Heart right ventricle (tissue), 16 donors: ENCODE results near the gene MFSD12. TPM values are rescaled to one million over a fixed set of nuclear protein-coding genes. Genes with fewer than 3 reads are reported as not detected.

Source experiments
- ATAC-seq, 8 donors: fragments of 200-7000 bp; cut with Tn5 transposase; one replicate each; pipeline ENCODE4 v1.9.1; 2020; ENCODE audit warnings: mild to moderate bottlenecking in 8 of 8, moderate library complexity in 8 of 8, moderate number of reproducible peaks in 1 of 8
- DNase-seq, 2 donors: peaks; one replicate each; pipeline ENCODE4 v3.0.0-alpha.2; 2020
- H3K27ac ChIP-seq, 10 donors: fragments of 200-600 bp; sonication (generic) in 2 of 10; one replicate each; pipeline versions ENCODE4 v1.5.0 to v1.8.0; 2020 to 2022; ENCODE audit warnings: mild to moderate bottlenecking in 3 of 10
- H3K27me3 ChIP-seq, 7 donors: fragments of 200-600 bp; one replicate each; pipeline ENCODE4 v1.8.0; 2021 to 2022; ENCODE audit warnings: mild to moderate bottlenecking in 2 of 7
- H3K36me3 ChIP-seq, 9 donors: fragments of 200-600 bp; sonication (generic) in 1 of 9; one replicate each; pipeline versions ENCODE4 v1.5.0 to v1.8.0; 2020 to 2022; ENCODE audit warnings: mild to moderate bottlenecking in 2 of 9
- H3K4me1 ChIP-seq, 9 donors: fragments of 200-600 bp; sonication (generic) in 1 of 9; one replicate each; pipeline versions ENCODE4 v1.5.0 to v1.8.0; 2020 to 2022; ENCODE audit warnings: mild to moderate bottlenecking in 4 of 9
- H3K4me3 ChIP-seq, 10 donors: fragments of 200-600 bp; sonication (generic) in 2 of 10; one replicate each; pipeline versions ENCODE4 v1.5.0 to v1.8.0; 2020 to 2022; ENCODE audit warnings: mild to moderate bottlenecking in 7 of 10, moderate library complexity in 2 of 10
- H3K9me3 ChIP-seq, 11 donors: fragments of 200-600 bp in 10 of 11; sonication (generic) in 2 of 11; one replicate each; pipeline versions ENCODE4 v1.5.0 to v1.8.0; 2013 to 2022; ENCODE audit warnings: mild to moderate bottlenecking in 2 of 11, control low read depth in 1 of 11, moderate library complexity in 1 of 11
- WGBS, 2 donors: extraction: QIAGEN DNeasy Blood & Tissue Kit; methylation state at CpG; one replicate each; pipeline ENCODE4 v1.1.7; 2013; ENCODE audit warnings: inconsistent platforms in 1 of 2; 5-methylcytosine and 5-hydroxymethylcytosine counted together
- intact Hi-C, 10 donors: fragments of 100-400 bp; cut with DNase I; formaldehyde crosslinking; loops; one replicate each; pipeline versions ENCODE4 v1.11.1 to v1.14.2; 2022
- polyA plus RNA-seq, 2 donors: library from polyadenylated mRNA; stranded (reverse); fragments of 200-250 nt; gene quantifications; one replicate each; pipeline ENCODE4 v1.2.3, GENCODE V29; 2013
- total RNA-seq, 10 donors: library from RNA; stranded (reverse); fragmentation: NEBNext Ultra II Directional in 3 of 10; extraction: Animal tissue kit (Norgen Biotek cat#: 25700) in 3 of 10; gene quantifications; one replicate each; pipeline versions ENCODE4 v1.2.1 to v1.2.4, GENCODE V29; 2021 to 2023
- TF ChIP-seq, protein P1 (sequence below), 9 donors: fragments of 200-600 bp; sonication (generic) in 2 of 9; IDR thresholded peaks; one replicate each; pipeline versions ENCODE4 v1.5.0 to v1.8.0; 2021 to 2022; ENCODE audit warnings: antibody characterized with exemption in 9 of 9, mild to moderate bottlenecking in 5 of 9, moderate library complexity in 1 of 9
- donor health status: Arrhythmogenic right ventricular cardiomyopathy.
- donor health status: ischemic (EF 13 %, LVEDD 7.1; RV severe dilation, severe dysfunction).
- donor health status: healthy with polysubstance abuse.
- donor health status: DM: no; HTN: yes; CAD: no.
- donor health status: DM: no; HTN: no; CAD: no.
- donor health status: ischemic (EF 25% LVEDD 6.9; RV normal size, moderate dysfunction).
- donor health status: ischemic (EF 25% LVEDD 5.7; RV mildly dilated, moderate dysfunction).
- donor health status: healthy.
- donor health status: DM: yes; HTN: yes; CAD: no.
- donor health status: Ischemic cardiomyopathy.
- donor health status: ischemic (EF 35%, LVEDD 5.7; RV mildly dilated, moderate dysfunction).
- donor health status: nonischemic (EF 11% LVEDD 7.7; RV severe dilation, severe dysfunction).
- donor health status: DM: yes; HTN: yes; CAD: no.
- donor health status: PGD.
- donor health status: ischemic (EF 29% LVEDD 5.4; RV normal size, mild dysfunction).
- donor health status: nonischemic (EF 23%, LVEDD 6.1; RV moderate dilation, normal function).

MFSD12 gene
- total and polyA plus RNA-seq, 12 donors: 11.6 to 43.2 (median 22.1) TPM

DNA sequence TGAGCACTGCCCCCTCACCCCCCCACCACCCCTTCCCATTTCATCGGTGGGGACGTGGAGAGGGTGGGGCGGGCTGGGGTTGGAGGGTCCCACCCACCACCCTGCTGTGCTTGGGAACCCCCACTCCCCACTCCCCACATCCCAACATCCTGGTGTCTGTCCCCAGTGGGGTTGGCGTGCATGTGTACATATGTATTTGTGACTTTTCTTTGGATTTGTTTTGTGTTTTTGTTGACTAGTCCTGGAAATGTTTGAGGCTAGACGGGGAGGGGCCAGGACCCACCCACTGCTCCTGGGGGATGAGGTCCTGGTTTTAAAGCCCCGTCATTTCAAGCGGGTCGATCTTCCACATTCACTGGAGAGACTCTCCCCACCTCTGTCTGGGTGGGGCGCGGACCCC is 21.4 kb downstream of the MFSD12 start:
- Histone ChIP-seq H3K4me3 (no peak overlapping the region), H3K9me3 (peaks cover 0 to 4% (median 0%) of the 10 kb centered on the region in 11 donors), H3K4me1 (peaks cover 0 to 13% (median 0%) of the 10 kb centered on the region in 9 donors), H3K27me3 (no peaks in the 10 kb centered on the region), H3K27ac (no peak overlapping the region), H3K36me3 (peaks cover 0 to 75% (median 44%) of the 10 kb centered on the region in 9 donors)
- DNase-seq (no peak), ATAC-seq (peak in 1 of 8 donors; percentile 3)
- TF ChIP-seq, protein P1, sequence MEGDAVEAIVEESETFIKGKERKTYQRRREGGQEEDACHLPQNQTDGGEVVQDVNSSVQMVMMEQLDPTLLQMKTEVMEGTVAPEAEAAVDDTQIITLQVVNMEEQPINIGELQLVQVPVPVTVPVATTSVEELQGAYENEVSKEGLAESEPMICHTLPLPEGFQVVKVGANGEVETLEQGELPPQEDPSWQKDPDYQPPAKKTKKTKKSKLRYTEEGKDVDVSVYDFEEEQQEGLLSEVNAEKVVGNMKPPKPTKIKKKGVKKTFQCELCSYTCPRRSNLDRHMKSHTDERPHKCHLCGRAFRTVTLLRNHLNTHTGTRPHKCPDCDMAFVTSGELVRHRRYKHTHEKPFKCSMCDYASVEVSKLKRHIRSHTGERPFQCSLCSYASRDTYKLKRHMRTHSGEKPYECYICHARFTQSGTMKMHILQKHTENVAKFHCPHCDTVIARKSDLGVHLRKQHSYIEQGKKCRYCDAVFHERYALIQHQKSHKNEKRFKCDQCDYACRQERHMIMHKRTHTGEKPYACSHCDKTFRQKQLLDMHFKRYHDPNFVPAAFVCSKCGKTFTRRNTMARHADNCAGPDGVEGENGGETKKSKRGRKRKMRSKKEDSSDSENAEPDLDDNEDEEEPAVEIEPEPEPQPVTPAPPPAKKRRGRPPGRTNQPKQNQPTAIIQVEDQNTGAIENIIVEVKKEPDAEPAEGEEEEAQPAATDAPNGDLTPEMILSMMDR (IDR thresholded peaks at IDR 0.05): no peak
- intact Hi-C loops: no loop called here
- 82 to 87% methylated on average over 10 of the region's 10 CpGs for WGBS, 2 donors

DNA sequence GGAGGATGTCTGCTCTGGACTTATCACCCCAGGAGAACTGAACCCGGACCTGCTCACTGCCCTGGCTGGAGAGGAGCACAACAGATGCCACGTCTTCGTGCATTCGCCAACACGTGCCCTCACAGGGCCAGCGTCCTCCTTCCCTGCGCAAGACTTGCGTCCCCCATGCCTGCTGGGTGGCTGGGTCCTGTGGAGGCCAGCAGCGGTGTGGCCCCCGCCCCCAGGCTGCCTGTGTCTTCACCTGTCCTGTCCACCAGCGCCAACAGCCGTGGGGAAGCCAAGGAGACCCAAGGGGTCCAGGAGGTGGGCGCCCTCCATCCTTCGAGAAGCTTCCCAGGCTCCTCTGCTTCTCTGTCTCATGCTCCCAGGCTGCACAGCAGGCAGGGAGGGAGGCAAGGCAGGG is 21.8 kb downstream of the MFSD12 start:
- 93 to 96% methylated on average over 14 of the region's 14 CpGs for WGBS, 2 donors
- H3K9me3 ChIP-seq: peaks cover 0 to 4% (median 0%) of the 10 kb centered on the region in 11 donors
- H3K4me1 ChIP-seq: peaks cover 0 to 13% (median 0%) of the 10 kb centered on the region in 9 donors
- peaks cover 0 to 79% (median 44%) of the 10 kb centered on the region in 9 donors for H3K36me3 ChIP-seq
- no peak overlapping the region for H3K4me3 ChIP-seq
- no peak for DNase-seq
- ATAC-seq: no peak
- TF ChIP-seq, protein P1 (IDR thresholded peaks at IDR 0.05): no peak
- H3K27me3 ChIP-seq: no peaks in the 10 kb centered on the region
- intact Hi-C loops: no loop called here
- H3K27ac ChIP-seq: no peak overlapping the region

DNA sequence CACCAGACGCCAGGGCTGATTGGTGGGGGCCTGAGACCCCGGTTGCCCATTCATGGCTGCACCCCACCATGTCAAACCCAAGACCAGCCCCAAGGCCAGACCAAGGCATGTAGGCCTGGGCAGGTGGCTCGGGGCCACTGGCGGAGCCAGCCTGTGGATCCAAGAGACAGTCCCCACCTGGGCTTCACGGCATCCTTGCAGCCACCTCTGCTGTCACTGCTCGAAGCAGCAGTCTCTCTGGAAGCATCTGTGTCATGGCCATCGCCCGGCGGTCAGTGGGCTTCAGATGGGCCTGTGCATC is 22.2 kb downstream of the MFSD12 start:
- TF ChIP-seq, protein P1 (IDR thresholded peaks at IDR 0.05): no peak
- H3K27me3 ChIP-seq: no peaks in the 10 kb centered on the region
- ATAC-seq: no peak
- H3K36me3 ChIP-seq: peaks cover 0 to 82% (median 44%) of the 10 kb centered on the region in 9 donors
- H3K27ac ChIP-seq: no peak overlapping the region
- 92 to 94% methylated on average over 9 of the region's 9 CpGs for WGBS, 2 donors
- H3K4me3 ChIP-seq: no peak overlapping the region
- peaks cover 0 to 13% (median 0%) of the 10 kb centered on the region in 9 donors for H3K4me1 ChIP-seq
- DNase-seq: no peak
- intact Hi-C loops: no loop called here
- peaks cover 0 to 4% (median 0%) of the 10 kb centered on the region in 11 donors for H3K9me3 ChIP-seq

DNA sequence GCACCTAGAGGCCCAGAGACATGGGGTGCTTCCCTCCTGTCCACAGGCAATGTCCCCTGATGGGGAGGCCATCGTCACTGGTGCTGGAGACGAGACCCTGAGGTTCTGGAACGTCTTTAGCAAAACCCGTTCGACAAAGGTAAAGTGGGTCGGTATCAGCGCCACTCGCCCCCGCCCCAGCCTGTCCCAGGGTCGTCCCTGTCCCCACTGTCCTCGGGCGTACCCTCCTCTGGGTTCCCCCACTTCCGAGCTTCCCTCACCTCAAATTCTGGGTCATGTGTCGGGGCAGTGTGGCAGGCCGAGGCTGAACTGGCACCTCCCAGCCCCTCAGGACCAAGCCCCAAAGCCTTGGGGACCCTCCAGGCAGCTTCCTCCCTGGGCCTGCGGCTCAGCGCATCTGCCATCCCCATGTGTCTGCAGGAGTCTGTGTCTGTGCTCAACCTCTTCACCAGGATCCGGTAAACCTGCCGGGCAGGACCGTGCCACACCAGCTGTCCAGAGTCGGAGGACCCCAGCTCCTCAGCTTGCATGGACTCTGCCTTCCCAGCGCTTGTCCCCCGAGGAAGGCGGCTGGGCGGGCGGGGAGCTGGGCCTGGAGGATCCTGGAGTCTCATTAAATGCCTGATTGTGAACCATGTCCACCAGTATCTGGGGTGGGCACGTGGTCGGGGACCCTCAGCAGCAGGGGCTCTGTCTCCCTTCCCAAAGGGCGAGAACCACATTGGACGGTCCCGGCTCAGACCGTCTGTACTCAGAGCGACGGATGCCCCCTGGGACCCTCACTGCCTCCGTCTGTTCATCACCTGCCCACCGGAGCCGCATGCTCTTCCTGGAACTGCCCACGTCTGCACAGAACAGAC is 22.8 kb downstream of the MFSD12 start:
- Histone ChIP-seq H3K36me3 (peaks cover 0 to 81% (median 44%) of the 10 kb centered on the region in 9 donors), H3K4me1 (peaks cover 0 to 13% (median 0%) of the 10 kb centered on the region in 9 donors), H3K27ac (no peak overlapping the region), H3K9me3 (peaks cover 0 to under 1% (median 0%) of the 10 kb centered on the region in 11 donors), H3K27me3 (no peaks in the 10 kb centered on the region), H3K4me3 (no peak overlapping the region)
- DNase-seq (no peak), ATAC-seq (no peak)
- intact Hi-C loops: no loop called here
- WGBS, 2 donors: 93% methylated on average over 38 of the region's 38 CpGs
- TF ChIP-seq, protein P1 (IDR thresholded peaks at IDR 0.05): no peak
